IPS-18c (cell line): Measurements from ENCODE around the gene CHST11.

Source experiments
- H3K4me3 ChIP-seq: 2 replicates; pipeline ENCODE4 v1.7.0; 2013; ENCODE audit warnings: low read depth, mild to moderate bottlenecking, low read length, moderate library complexity; ENCODE audit not compliant: insufficient read depth
- H3K9me3 ChIP-seq: one replicate; pipeline ENCODE4 v1.6.1; 2013; ENCODE audit warnings: mild to moderate bottlenecking, low read length, moderate library complexity; ENCODE audit not compliant: control insufficient read depth, insufficient read depth

The CHST11 gene

GRCh38 chr12:104486943-104487819, 30.4 kb downstream of the CHST11 start:
- Histone ChIP-seq H3K9me3 (no peaks in the 10 kb centered on the region), H3K4me3 (no peak overlapping the region)

- no peak overlapping the region for H3K4me3 ChIP-seq
- no peaks in the 10 kb centered on the region for H3K9me3 ChIP-seq
Observed at GRCh38 chr12:104488374-104488773, 31.6 kb downstream of the CHST11 start.

GRCh38 chr12:104490186-104490585, 33.4 kb downstream of the CHST11 start:
- H3K4me3 ChIP-seq, result no peak overlapping the region

GRCh38 chr12:104490850-104491249, 34.1 kb downstream of the CHST11 start:
- no peak overlapping the region for H3K4me3 ChIP-seq
- no peaks in the 10 kb centered on the region for H3K9me3 ChIP-seq

More at GRCh38 chr12:104490186-104490585, 33.4 kb downstream of the CHST11 start:
- no peaks in the 10 kb centered on the region for H3K9me3 ChIP-seq

- H3K4me3 ChIP-seq, result no peak overlapping the region
- H3K9me3 ChIP-seq, result no peaks in the 10 kb centered on the region
Observed at GRCh38 chr12:104493496-104493895, 36.7 kb downstream of the CHST11 start.

GRCh38 chr12:104494137-104494792, 37.5 kb downstream of the CHST11 start:
- Histone ChIP-seq H3K4me3 (no peak overlapping the region), H3K9me3 (no peaks in the 10 kb centered on the region)

GRCh38 chr12:104494793-104495158, 38.0 kb downstream of the CHST11 start:
- H3K9me3 ChIP-seq, result no peaks in the 10 kb centered on the region
- H3K4me3 ChIP-seq, result no peak overlapping the region

GRCh38 chr12:104495786-104496185, 39.0 kb downstream of the CHST11 start:
- no peaks in the 10 kb centered on the region for H3K9me3 ChIP-seq
- no peak overlapping the region for H3K4me3 ChIP-seq

- Histone ChIP-seq H3K9me3 (no peaks in the 10 kb centered on the region), H3K4me3 (no peak overlapping the region)
Observed at GRCh38 chr12:104496336-104496735, 39.6 kb downstream of the CHST11 start.

GRCh38 chr12:104498211-104498801, 41.6 kb downstream of the CHST11 start:
- Histone ChIP-seq H3K9me3 (no peaks in the 10 kb centered on the region), H3K4me3 (no peak overlapping the region)

- Histone ChIP-seq H3K9me3 (no peaks in the 10 kb centered on the region), H3K4me3 (no peak overlapping the region)
Observed at GRCh38 chr12:104499668-104500332, 43.1 kb downstream of the CHST11 start.

- H3K9me3 ChIP-seq, result no peaks in the 10 kb centered on the region
- no peak overlapping the region for H3K4me3 ChIP-seq
Observed at GRCh38 chr12:104501115-104501514, 44.4 kb downstream of the CHST11 start.

GRCh38 chr12:104501660-104502059, 44.9 kb downstream of the CHST11 start:
- no peak overlapping the region for H3K4me3 ChIP-seq
- H3K9me3 ChIP-seq, result no peaks in the 10 kb centered on the region

GRCh38 chr12:104502217-104502616, 45.5 kb downstream of the CHST11 start:
- no peaks in the 10 kb centered on the region for H3K9me3 ChIP-seq
- H3K4me3 ChIP-seq, result no peak overlapping the region

GRCh38 chr12:104502638-104503037, 45.9 kb downstream of the CHST11 start:
- Histone ChIP-seq H3K9me3 (no peaks in the 10 kb centered on the region), H3K4me3 (no peak overlapping the region)

GRCh38 chr12:104503191-104503590, 46.4 kb downstream of the CHST11 start:
- H3K4me3 ChIP-seq, result no peak overlapping the region

GRCh38 chr12:104504146-104504545, 47.4 kb downstream of the CHST11 start:
- H3K4me3 ChIP-seq, result no peak overlapping the region
- H3K9me3 ChIP-seq, result no peaks in the 10 kb centered on the region

More at GRCh38 chr12:104503191-104503590, 46.4 kb downstream of the CHST11 start:
- H3K9me3 ChIP-seq, result no peaks in the 10 kb centered on the region
